GM06990 (cell line): ENCODE data around the gene ATXN3L.

Experiments
- DNase-seq: peaks from one replicate; pipeline ENCODE4 v3.0.0-alpha.2; 2011; ENCODE audit not compliant: insufficient read length; ENCODE audit errors: extremely low read depth
- H3K27me3 ChIP-seq: replicated peaks from 2 replicates; pipeline ENCODE4 v1.6.0; 2011; ENCODE audit warnings: low read length; ENCODE audit not compliant: control insufficient read depth, insufficient read depth
- H3K36me3 ChIP-seq: 2 replicates; pipeline ENCODE4 v1.5.1; 2011; ENCODE audit warnings: low read length; ENCODE audit not compliant: control insufficient read depth, insufficient read depth
- H3K4me3 ChIP-seq: replicated peaks from 2 replicates; pipeline ENCODE4 v1.5.1; 2011; ENCODE audit warnings: low read depth, mild to moderate bottlenecking, control low read depth, low read length
- TF ChIP-seq, protein P1 (sequence below): IDR thresholded peaks from 2 replicates; pipeline ENCODE4 v1.5.1; 2011; ENCODE audit warnings: low read length, control low read depth, mild to moderate bottlenecking, inconsistent platforms; ENCODE audit not compliant: insufficient read depth, poor library complexity, severe bottlenecking

The ATXN3L gene

DNA sequence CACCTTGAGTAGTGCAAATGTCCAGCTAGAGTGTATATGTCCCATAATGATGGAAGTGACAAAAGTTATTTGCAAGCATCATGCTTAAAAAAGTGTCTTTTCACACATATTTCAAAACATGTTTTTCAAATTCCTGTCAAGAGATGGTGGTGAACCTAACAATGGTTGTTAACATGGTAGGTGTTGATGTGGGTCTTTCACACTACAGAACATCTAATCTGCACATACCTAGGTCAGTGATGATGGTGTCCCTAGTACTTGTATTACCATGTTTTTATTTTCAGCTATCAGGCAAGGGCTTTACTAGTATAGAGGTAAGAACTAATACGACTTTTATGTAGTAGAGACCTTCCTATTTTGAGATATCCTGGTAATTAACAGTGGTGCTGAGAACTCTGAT, 3.4 kb upstream of the ATXN3L start:
- H3K36me3 ChIP-seq = no peaks in the 10 kb centered on the region
- H3K4me3 ChIP-seq = no peak overlapping the region
- TF ChIP-seq, protein P1, sequence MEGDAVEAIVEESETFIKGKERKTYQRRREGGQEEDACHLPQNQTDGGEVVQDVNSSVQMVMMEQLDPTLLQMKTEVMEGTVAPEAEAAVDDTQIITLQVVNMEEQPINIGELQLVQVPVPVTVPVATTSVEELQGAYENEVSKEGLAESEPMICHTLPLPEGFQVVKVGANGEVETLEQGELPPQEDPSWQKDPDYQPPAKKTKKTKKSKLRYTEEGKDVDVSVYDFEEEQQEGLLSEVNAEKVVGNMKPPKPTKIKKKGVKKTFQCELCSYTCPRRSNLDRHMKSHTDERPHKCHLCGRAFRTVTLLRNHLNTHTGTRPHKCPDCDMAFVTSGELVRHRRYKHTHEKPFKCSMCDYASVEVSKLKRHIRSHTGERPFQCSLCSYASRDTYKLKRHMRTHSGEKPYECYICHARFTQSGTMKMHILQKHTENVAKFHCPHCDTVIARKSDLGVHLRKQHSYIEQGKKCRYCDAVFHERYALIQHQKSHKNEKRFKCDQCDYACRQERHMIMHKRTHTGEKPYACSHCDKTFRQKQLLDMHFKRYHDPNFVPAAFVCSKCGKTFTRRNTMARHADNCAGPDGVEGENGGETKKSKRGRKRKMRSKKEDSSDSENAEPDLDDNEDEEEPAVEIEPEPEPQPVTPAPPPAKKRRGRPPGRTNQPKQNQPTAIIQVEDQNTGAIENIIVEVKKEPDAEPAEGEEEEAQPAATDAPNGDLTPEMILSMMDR = no peak
- no peak for DNase-seq
- no peaks in the 10 kb centered on the region for H3K27me3 ChIP-seq

DNA sequence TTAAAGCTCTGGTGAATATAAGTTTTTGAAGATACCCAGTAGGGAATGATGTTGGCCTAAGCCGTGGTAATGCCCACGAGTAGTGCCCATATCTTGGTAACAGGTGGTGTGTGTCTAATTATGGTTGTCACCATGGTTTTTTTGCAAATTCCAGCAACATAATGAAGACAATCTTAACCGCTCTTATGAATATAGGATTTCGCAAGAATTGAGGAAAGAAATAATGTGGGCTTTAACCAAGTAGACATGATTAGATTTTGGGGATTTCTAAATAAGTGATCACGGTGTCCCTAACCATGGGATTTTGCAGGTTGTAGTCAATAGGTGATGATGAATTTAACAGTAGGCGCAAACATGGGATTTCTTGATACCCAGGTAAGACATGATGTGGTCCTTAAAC, 2.5 kb downstream of the ATXN3L start:
- TF ChIP-seq, protein P1 = no peak
- Histone ChIP-seq H3K36me3 (no peaks in the 10 kb centered on the region), H3K4me3 (no peak overlapping the region), H3K27me3 (no peaks in the 10 kb centered on the region)
- no peak for DNase-seq

DNA sequence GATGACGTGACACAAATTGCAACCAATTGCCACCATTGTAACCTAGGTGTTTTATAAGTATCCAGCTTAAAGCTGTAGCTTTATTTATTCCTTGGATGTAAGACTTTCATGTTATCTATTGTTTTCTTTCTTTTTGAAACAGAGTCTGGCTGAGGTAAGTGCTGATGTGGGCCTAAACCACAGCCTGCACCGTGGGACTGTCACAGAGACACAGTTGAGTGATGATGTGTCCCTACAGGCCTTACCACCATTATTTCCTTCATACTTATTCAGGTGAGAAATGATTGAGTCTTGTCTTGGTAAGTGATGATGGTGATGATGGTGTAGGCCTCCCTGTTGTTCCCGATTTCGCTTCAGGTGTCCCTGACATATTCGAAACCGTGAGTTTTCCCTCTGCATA, 8.3 kb downstream of the ATXN3L start:
- no peak for DNase-seq
- TF ChIP-seq, protein P1 = no peak
- no peak overlapping the region for H3K4me3 ChIP-seq
- H3K27me3 ChIP-seq = no peaks in the 10 kb centered on the region
- no peaks in the 10 kb centered on the region for H3K36me3 ChIP-seq

DNA sequence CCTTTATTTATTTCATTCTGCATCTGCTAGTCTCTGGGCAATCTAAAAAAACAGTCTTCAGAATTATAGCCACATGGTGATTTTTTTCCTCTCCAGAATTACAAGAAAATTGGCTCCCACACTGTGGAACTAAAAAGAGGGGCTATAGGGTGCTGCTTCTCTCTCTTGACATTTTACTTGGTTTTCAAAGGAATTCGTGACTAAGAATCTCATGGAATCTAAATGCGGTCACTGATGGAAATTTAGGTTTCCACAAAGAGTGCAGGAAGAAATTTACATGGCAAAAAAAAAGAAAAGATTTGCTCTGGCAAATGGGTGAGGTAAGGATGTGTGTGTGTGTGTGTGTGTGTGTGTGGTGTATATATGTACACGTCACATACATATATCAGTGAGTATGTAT, 10.2 kb downstream of the ATXN3L start:
- Histone ChIP-seq H3K4me3 (no peak overlapping the region), H3K36me3 (no peaks in the 10 kb centered on the region), H3K27me3 (no peaks in the 10 kb centered on the region)
- no peak for DNase-seq
- TF ChIP-seq, protein P1 = no peak

DNA sequence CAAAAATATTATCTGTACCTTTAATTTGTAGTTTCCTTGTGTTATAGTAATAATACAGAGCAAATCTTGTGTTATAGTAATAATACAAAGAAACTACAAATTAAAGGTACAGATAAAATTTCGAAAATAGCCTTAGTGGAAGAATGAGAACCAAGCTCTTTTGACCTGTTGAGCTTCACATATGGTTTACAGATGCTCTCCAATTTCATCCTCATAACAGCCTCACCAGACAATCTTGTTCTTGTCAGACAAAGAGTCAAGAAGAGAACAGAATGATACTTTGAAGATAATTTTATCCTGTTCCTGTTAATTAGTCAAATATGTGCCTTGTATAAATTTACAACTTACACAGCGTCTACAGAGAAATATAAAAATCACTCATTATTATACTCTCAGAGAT, 12.8 kb downstream of the ATXN3L start:
- no peak for DNase-seq
- H3K27me3 ChIP-seq = no peaks in the 10 kb centered on the region
- TF ChIP-seq, protein P1 = no peak
- H3K4me3 ChIP-seq = no peak overlapping the region
- no peaks in the 10 kb centered on the region for H3K36me3 ChIP-seq

DNA sequence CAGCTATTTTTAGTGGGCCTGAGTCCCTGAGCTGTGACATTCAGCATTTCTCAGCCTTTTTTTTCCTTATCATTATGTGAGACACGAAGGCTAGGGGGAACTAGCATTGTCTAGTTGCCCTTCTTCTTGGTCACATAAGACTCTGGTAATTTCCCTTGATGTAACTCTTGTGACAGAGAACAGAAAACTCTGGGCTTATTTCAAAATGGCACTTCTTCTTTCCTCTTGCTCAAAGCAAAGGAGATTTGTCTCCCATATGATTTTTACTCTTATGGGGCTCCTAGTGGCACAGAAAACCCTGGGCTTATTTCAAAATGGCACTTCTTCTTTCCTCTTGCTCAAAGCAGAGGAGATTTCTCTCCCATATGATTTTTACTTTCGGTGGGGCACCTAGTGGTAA, 14.7 kb downstream of the ATXN3L start:
- DNase-seq = no peak
- Histone ChIP-seq H3K27me3 (no peaks in the 10 kb centered on the region), H3K36me3 (no peaks in the 10 kb centered on the region), H3K4me3 (no peak overlapping the region)
- TF ChIP-seq, protein P1 = no peak
